HCT116 (cell line): ENCODE results near the gene CHM.

Source experiments
- ELF1 ChIP-seq: IDR thresholded peaks from 2 replicates; pipeline ENCODE4 v1.6.1; 2012; ENCODE audit warnings: low read depth, borderline replicate concordance
- POLR2AphosphoS5 ChIP-seq: IDR thresholded peaks from 2 replicates; pipeline ENCODE4 v1.6.1; 2011; ENCODE audit warnings: mild to moderate bottlenecking, low read depth, low read length, moderate library complexity
- TF ChIP-seq, protein P1 (sequence below), 3 experiments: fragments of 200-600 bp in 1 of 3; sonication (generic) in 1 of 3; IDR thresholded peaks in 2 of 3; conservative IDR thresholded peaks in 1 of 3; 2 replicates each; pipeline ENCODE4 v1.5.1; 2012 to 2017; ENCODE audit warnings: low read depth in 2 of 3, low read length in 2 of 3, antibody characterized with exemption in 1 of 3, borderline replicate concordance in 1 of 3, control low read depth in 1 of 3, mild to moderate bottlenecking in 1 of 3, mixed read lengths in 1 of 3, mixed run types in 1 of 3, moderate library complexity in 1 of 3; ENCODE audit not compliant: insufficient read depth in 1 of 3
- TF ChIP-seq, protein P2 (sequence below): IDR thresholded peaks from 2 replicates; pipeline ENCODE4 v1.6.1; 2012

DNA sequence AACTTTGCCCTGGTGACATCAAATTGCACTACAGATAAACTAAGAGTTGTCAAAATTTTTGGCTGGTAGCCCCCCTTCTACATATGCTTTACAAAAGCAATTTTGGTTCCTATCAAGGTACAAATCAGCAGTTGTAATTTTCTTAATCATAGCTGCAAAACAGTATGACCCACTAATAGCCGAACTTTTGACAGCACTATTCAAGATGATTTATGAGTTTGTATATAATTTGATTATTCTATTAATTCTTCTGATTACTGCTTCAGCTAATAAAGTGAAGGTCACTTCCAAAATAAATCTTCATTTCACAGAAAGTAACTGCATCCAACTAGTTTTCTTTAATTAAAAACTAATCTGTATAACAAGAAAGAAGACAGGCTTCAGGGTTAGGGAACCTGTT is 119.6 kb downstream of the CHM start:
- TF ChIP-seq, protein P1, sequence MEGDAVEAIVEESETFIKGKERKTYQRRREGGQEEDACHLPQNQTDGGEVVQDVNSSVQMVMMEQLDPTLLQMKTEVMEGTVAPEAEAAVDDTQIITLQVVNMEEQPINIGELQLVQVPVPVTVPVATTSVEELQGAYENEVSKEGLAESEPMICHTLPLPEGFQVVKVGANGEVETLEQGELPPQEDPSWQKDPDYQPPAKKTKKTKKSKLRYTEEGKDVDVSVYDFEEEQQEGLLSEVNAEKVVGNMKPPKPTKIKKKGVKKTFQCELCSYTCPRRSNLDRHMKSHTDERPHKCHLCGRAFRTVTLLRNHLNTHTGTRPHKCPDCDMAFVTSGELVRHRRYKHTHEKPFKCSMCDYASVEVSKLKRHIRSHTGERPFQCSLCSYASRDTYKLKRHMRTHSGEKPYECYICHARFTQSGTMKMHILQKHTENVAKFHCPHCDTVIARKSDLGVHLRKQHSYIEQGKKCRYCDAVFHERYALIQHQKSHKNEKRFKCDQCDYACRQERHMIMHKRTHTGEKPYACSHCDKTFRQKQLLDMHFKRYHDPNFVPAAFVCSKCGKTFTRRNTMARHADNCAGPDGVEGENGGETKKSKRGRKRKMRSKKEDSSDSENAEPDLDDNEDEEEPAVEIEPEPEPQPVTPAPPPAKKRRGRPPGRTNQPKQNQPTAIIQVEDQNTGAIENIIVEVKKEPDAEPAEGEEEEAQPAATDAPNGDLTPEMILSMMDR (IDR thresholded peaks at IDR 0.05 in 2 of 3, conservative IDR thresholded peaks at IDR 0.05 in 1 of 3; ENCODE audit: borderline replicate concordance in 1 of 3, insufficient read depth in 1 of 3, low read depth in 2 of 3, low read length in 2 of 3), result no peak
- TF ChIP-seq, protein P2, sequence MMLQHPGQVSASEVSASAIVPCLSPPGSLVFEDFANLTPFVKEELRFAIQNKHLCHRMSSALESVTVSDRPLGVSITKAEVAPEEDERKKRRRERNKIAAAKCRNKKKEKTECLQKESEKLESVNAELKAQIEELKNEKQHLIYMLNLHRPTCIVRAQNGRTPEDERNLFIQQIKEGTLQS, result no peak
- TF ChIP-seq ELF1 (no peak), POLR2AphosphoS5 (no peak)
